Activated CD4-positive, alpha-beta memory T cell treated with anti-CD3 and anti-CD28 coated beads for 36 hours (primary cell): ENCODE results near the gene H2BK1. TPM values are rescaled to one million over a fixed set of nuclear protein-coding genes. Genes with fewer than 3 reads are reported as not detected.

Source experiments
- CTCF ChIA-PET: fragments of 350-600 bp; sonication (Branson Sonifier 250); formaldehyde crosslinking; loops from one replicate; lab custom pipeline; 2021; ENCODE audit warnings: antibody characterized with exemption, inconsistent platforms; lab: Charles Lee
- POLR2A ChIA-PET: fragments of 350-600 bp; sonication (Branson Sonifier 250); formaldehyde crosslinking; loops from one replicate; lab custom pipeline; 2021; ENCODE audit warnings: antibody characterized with exemption; lab: Charles Lee
- DNase-seq: peaks from one replicate; pipeline ENCODE4 v3.0.0-alpha.2; 2020
- H3K27ac Mint-ChIP-seq: one replicate; pipeline ENCODE4 v1.8.0; 2021; ENCODE audit warnings: mixed read lengths
- H3K27me3 Mint-ChIP-seq: one replicate; pipeline ENCODE4 v1.8.0; 2021; ENCODE audit warnings: mixed read lengths
- H3K36me3 Mint-ChIP-seq: one replicate; pipeline ENCODE4 v1.8.0; 2021; ENCODE audit warnings: mixed read lengths
- H3K4me1 Mint-ChIP-seq: one replicate; pipeline ENCODE4 v1.8.0; 2021; ENCODE audit warnings: low read depth, mixed read lengths
- H3K4me3 Mint-ChIP-seq: one replicate; pipeline ENCODE4 v1.8.0; 2021; ENCODE audit warnings: mild to moderate bottlenecking, mixed read lengths
- H3K9me3 Mint-ChIP-seq: one replicate; pipeline ENCODE4 v1.8.0; 2021; ENCODE audit warnings: mixed read lengths
- intact Hi-C: fragments of 100-400 bp; cut with micrococcal nuclease; formaldehyde crosslinking; loops from one replicate; pipeline ENCODE4 v1.15.1; 2023
- total RNA-seq, 2 experiments: library from RNA; stranded (reverse); gene quantifications; one replicate each; pipeline ENCODE4 v1.2.3, GENCODE V29; 2021

H2BK1 gene
- total RNA-seq, 2 experiments from 2014 or later: not detected

DNA sequence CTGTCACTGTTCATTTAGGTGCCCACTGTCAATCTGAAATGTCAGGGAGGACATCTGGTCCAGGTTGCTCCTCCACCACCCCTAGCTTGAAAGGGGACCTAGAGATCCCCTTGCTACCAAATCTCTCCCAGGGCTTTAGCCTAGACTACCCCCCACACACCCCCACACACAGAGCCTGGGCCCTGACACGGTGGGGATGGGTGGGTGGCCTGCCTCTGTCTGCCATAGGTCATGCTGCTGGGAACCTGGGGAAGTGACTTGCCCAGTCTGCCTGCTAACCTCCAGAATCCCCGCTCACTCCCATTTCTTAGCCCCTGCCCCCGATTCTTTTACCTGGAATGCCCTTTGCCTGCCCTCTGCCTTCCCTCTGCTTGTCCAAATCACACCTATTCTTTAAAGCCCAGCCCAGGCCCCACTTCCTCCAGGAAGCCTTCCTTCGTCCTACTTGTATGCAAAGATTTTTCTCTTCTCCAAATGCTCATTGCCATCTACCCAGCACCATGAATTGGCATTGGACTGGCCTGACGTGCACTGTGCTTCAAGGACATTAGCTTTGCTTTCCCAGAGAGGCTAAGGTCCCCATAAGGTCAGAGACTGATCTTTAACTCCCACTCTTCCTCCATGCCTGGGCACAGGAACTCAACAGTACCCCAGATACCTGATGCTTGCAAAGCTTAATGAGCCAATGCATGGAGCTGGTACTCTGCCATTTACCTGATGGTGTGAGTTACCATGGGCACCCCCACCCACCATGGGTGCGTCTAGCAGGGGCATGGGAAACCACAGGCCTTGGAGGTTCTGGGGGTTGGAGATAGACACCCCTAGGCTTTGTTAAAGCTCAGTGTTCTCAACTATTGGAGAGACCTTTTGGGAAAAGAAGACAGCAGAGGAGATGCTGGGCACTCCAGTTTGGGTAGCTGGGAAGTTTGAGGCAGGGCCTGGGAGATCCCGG, 40.2 kb upstream of the H2BK1 start:
- H3K9me3 Mint-ChIP-seq: no peaks in the 10 kb centered on the region
- DNase-seq: no peak
- POLR2A ChIA-PET: no interaction called here
- H3K27me3 Mint-ChIP-seq: peaks cover 67% of the 10 kb centered on the region
- intact Hi-C loops: no loop called here
- CTCF ChIA-PET: interaction anchor here (0.7 to 0.9 kb wide), 2 partner anchors 82 to 198 kb away, joined by 3 read pairs; no protein-coding TSS in a partner anchor
- no peak overlapping the region for H3K4me3 Mint-ChIP-seq
- H3K4me1 Mint-ChIP-seq: peaks cover 20% of the 10 kb centered on the region
- H3K36me3 Mint-ChIP-seq: no peaks in the 10 kb centered on the region
- no peak overlapping the region for H3K27ac Mint-ChIP-seq

DNA sequence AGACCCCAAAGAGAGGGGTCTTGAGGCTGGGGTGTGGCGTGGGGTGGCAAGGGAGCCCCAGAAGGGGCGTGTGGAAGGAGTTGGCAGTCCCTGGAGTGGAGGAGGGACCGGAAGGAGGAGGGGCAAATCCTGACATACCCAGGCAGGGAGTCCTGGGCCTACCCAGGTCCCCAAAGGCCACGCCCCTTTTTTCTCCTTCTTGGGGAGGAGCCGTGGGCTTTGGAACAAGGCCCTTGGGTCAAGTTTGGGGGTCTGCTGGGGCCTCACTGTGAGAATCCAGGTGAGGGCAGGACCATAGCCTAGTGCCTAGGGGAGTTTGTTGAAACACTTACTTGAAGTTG, 39.4 kb upstream of the H2BK1 start:
- no peak overlapping the region for H3K27ac Mint-ChIP-seq
- H3K4me1 Mint-ChIP-seq: peaks cover 24% of the 10 kb centered on the region
- ChIA-PET CTCF (interaction anchor here (0.9 kb wide), 1 partner anchor 199 kb away, joined by 3 read pairs; no protein-coding TSS in a partner anchor), POLR2A (interaction anchor here (1.7 kb wide), 1 partner anchor 22 kb away, joined by 4 read pairs; the partner anchor contains the start of gene ABCF2)
- peaks cover 67% of the 10 kb centered on the region for H3K27me3 Mint-ChIP-seq
- DNase-seq: no peak
- intact Hi-C loops: no loop called here
- no peaks in the 10 kb centered on the region for H3K36me3 Mint-ChIP-seq
- no peak overlapping the region for H3K4me3 Mint-ChIP-seq
- H3K9me3 Mint-ChIP-seq: no peaks in the 10 kb centered on the region

DNA sequence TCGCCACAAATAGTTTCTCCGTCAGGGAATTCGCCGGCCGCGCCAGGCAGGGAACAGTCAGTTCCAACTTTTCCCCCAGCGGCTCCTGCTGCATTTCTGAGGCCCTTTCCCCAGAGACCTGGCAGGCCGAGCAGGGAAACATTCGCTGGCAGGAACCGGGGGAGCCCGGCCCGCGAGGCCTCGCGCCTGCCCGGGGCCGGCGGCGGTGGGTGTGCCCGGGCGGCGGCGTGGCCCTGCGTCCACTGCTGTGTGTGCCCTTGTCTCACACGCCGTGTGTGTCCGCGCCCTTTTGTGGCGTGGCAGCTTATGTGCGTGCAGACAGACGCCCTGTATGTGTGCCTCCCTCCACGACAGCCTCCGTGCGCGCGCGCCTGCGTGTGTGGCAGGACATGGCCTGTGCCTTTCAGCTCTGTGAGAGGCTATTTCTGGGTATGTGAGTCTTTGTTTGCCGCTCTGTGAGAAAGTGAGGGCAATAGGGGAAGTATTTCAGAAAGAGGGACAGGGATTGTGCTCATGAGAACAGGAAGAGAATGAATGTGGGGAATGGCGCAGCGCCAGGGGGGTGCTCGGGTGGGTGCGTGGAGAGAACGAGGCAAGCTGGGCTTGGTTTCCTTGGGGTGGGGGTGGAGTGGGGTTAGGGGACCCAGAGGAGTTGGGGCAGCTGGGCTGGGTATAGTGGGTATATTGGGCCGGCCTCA, 38.9 kb upstream of the H2BK1 start:
- intact Hi-C loops: no loop called here
- peak overlapping the region; percentile 55 for H3K4me3 Mint-ChIP-seq

DNA sequence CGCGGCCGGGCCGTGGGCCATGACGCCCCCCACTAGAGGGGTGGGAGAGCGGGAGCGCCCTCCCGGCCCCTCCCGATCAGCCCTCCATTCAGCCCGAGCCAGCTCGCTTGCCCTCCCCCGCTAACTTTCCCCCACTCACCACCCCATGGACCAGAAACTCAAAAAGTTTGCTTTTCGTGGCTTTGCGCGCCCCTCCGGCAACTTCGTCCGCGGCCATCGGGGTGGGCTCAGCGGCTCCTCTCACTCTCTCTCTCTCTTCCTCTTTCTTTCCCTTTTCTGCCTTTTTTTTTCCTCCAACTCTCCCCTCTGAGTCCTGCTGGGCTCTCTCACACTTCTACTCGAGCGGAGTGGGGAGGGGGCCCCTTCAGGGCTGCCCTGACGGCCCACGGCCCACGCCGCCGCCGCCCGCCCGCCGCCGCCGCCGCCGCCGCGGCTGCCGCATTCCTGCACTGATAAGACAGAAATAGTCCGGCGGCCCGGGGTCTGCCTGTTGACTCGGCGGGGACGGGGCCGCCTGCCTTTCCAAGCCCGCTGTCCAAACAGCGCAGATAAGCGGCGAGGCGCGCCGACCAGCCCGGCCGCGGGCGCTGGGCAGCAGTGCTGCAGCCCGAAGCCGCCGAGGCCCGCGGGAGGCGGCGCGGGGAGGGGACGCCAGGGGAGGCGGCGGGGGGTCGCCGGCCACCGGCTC, 38.2 kb upstream of the H2BK1 start, which contains the start of gene SMARCD3:
TSS of gene SMARCD3 (minus strand) at position 349 of the 688 bp plus-strand sequence. CDS start at position 217, 132 bp downstream.
- ChIA-PET CTCF (interaction anchor here (1.3 kb wide), 2 partner anchors 55 to 104 kb away, joined by 3 to 4 read pairs; no protein-coding TSS in a partner anchor), POLR2A (interaction anchor here (1.7 kb wide), 1 partner anchor 21 kb away, joined by 4 read pairs; the partner anchor contains the start of gene ABCF2)
- H3K27me3 Mint-ChIP-seq: peaks cover 58% of the 10 kb centered on the region
- H3K36me3 Mint-ChIP-seq: no peaks in the 10 kb centered on the region
- H3K27ac Mint-ChIP-seq: no peak within 1 kb of the TSS
- DNase-seq: no peak
- intact Hi-C loops: no loop called here
- peak within 1 kb of the TSS; percentile 55 for H3K4me3 Mint-ChIP-seq
- H3K9me3 Mint-ChIP-seq: no peaks in the 10 kb centered on the region
- H3K4me1 Mint-ChIP-seq: peaks cover 36% of the 10 kb centered on the region

More for the DNA sequence above, 38.9 kb upstream of the H2BK1 start:
- peak; percentile 30 for DNase-seq
- Mint-ChIP-seq H3K27me3 (peaks cover 63% of the 10 kb centered on the region), H3K36me3 (no peaks in the 10 kb centered on the region), H3K9me3 (no peaks in the 10 kb centered on the region), H3K4me1 (peaks cover 29% of the 10 kb centered on the region), H3K27ac (no peak overlapping the region)
- CTCF ChIA-PET: interaction anchor here (0.9 kb wide), 1 partner anchor 200 kb away, joined by 3 read pairs; no protein-coding TSS in a partner anchor
- POLR2A ChIA-PET: interaction anchor here (1.7 kb wide), 1 partner anchor 22 kb away, joined by 4 read pairs; the partner anchor contains the start of gene ABCF2

DNA sequence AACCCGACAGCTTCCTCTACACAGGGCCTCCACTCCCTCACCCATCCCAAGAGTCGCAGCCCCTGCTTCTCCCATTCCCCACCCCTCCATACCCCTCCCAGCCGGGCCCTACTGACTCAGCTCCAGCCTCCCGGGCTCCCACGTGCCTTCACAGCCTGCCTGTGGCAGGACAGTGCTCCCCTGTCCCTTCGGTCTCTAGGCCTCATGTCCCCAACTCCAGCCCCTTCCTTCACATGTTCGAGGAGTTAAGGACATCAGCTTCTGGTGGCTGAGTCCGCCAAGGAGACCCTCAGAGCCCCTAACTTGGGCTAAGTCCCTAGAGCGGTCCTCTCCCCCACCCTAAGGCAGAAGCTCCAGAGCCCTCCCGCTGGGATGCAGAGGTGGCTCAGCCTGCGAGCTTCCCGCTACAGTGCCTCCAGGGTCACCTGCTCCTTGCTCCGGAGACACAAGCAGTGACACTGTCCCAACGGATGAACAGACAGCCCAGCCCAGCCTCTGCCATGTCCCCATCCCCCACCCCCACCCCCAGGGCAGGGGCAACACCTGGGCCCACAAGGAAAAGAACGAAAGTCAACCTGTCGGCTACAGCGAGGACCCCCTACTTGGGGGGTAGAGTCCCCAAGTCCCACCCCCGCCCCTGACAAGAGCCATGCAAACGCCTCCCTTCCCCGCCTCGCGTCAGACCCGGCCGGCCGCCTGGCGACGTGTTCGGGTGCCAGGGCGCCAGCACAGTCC, 37.5 kb upstream of the H2BK1 start:
- H3K4me1 Mint-ChIP-seq: peaks cover 42% of the 10 kb centered on the region
- DNase-seq: no peak
- H3K9me3 Mint-ChIP-seq: no peaks in the 10 kb centered on the region
- no peak overlapping the region for H3K27ac Mint-ChIP-seq
- intact Hi-C loops: no loop called here
- POLR2A ChIA-PET: interaction anchor here (0.7 to 1.7 kb wide), 2 partner anchors 11 to 21 kb away, joined by 3 to 4 read pairs; partner anchors contain the start of gene ABCF2
- peaks cover 52% of the 10 kb centered on the region for H3K27me3 Mint-ChIP-seq
- peak overlapping the region; percentile 43 for H3K4me3 Mint-ChIP-seq
- CTCF ChIA-PET: interaction anchor here (0.8 to 2.4 kb wide), 7 partner anchors 11 to 105 kb away, joined by 3 to 12 read pairs (median 3); partner anchors contain the start of gene ABCF2
- H3K36me3 Mint-ChIP-seq: no peaks in the 10 kb centered on the region

DNA sequence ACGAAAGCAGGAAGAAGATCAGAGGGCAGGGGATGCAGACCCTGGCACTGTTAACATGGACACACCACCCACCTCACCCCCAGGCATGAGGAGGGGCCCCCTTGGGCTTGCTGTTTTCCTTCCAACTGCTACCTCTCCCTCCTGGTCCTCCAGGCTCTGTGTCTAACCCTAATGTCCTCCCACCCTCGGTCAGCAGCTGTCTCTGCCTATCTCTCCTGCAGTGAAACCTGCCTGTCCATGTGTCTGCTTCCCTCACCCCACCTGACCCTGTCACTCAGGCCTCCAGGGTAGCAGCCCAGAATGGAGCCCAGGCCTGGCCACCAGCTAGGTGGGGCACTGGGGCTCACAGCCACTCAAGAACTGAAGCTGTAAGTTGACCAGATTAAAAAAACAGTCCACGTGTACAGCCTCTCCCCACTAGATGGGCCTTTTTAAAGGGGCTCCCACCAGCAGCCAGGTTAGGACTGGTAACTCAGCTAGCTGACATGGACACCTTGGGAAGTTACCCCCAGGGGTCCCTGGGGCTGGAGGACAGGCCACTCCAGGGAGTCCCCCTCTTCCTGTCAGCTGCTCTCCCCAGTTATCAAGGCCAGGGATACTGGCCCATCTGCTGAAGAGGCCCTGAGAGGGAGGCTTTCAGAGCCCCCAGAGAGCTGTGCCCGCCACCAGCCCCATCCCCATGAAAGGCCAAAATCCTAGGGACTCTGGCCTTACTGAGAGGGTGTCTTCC, 36.7 kb upstream of the H2BK1 start:
- Mint-ChIP-seq H3K27me3 (peaks cover 46% of the 10 kb centered on the region), H3K4me1 (peaks cover 42% of the 10 kb centered on the region), H3K4me3 (no peak overlapping the region), H3K27ac (no peak overlapping the region), H3K9me3 (no peaks in the 10 kb centered on the region), H3K36me3 (no peaks in the 10 kb centered on the region)
- no peak for DNase-seq
- intact Hi-C loops: no loop called here
- CTCF ChIA-PET: interaction anchor here (0.8 to 2.4 kb wide), 10 partner anchors 10 to 105 kb away, joined by 3 to 12 read pairs (median 3); partner anchors contain the start of genes ABCF2 and CHPF2
- POLR2A ChIA-PET: interaction anchor here (0.7 kb wide), 1 partner anchor 10 kb away, joined by 3 read pairs; no protein-coding TSS in a partner anchor

DNA sequence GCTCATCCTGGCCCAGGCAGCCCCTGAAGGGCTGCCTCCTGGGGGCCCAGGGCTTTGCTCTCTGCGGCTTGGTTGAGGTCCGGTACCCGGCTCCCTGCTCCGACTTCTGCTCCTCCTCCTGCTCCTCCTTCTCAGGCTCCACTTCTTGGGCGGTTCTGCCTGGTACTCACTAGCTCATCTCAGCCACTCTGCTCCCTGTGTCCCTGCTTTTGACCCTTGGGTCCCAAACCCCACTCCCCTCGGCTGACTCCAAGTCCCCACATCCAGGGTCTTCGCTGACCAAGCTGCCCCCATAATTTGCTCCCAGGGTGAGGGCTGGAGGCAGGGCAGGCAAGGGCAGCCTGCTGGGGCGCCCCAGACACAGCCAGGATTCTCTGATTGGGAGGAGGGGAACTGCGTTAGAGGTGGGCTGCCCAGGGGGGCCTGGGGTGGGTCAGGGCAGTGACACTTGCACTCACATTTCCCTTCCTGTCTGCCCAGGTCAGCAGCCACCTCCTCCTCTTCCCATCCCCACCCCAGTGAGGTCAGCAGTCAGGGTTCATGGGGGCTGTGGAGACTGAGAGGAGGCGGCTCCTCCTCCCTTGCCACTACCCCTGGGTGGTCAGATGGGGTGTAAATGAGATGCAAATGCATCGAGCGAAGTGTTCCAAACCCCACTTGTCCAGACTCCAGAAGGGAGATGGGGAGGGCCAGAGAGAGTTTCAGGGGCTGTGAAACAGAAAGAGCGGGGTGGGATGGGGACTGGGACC, 36.0 kb upstream of the H2BK1 start:
- Mint-ChIP-seq H3K27me3 (peaks cover 45% of the 10 kb centered on the region), H3K4me1 (peaks cover 42% of the 10 kb centered on the region), H3K36me3 (no peaks in the 10 kb centered on the region), H3K27ac (no peak overlapping the region), H3K4me3 (peak overlapping the region; percentile 18), H3K9me3 (no peaks in the 10 kb centered on the region)
- POLR2A ChIA-PET: no interaction called here
- no peak for DNase-seq
- CTCF ChIA-PET: interaction anchor here (0.7 to 2.4 kb wide), 11 partner anchors 9 to 226 kb away, joined by 3 to 12 read pairs (median 3); partner anchors contain the start of gene CHPF2
- intact Hi-C loops: no loop called here

DNA sequence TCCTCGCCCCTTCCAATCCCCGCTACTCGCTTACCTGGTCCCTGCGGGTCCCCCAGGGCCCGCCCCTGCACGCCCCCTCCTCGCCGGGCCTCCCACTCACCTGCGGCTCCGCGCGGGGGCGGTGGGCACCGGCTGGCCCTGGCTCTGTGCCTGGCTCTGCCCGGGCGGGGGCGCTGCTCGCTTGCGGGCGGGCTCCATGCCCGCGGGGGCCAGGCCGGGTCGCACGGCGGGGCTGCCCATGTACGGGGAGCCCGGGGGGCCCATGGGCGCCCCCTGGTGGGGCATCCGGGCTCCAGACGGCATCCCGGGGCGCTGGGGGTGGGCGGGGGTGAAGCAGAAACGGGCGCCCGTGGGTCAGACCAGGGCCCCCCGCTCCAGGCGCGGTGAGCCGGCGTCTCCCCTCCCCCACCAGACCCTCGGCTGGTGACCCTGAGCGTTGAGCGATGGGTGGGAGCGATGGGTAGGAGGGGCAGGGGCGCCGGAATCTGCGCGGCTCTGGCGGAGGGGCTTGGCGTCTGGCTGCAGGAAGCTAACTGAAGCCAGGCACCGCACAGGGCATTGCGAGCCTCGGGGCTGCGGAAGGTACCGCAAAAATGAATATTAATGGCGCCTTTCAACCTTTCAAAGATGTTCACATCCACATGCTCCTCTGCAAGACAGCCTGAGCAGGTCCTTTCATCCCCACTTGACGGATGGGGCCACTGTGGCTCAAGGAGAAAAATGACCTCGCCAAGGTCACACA, 35.2 kb upstream of the H2BK1 start:
- DNase-seq: peak; percentile 71
- Mint-ChIP-seq H3K27ac (no peak overlapping the region), H3K4me3 (peak overlapping the region; percentile 18), H3K9me3 (no peaks in the 10 kb centered on the region), H3K4me1 (peaks cover 38% of the 10 kb centered on the region), H3K36me3 (no peaks in the 10 kb centered on the region), H3K27me3 (peaks cover 38% of the 10 kb centered on the region)
- intact Hi-C loops: loop anchor here (1.0 to 2.0 kb wide), 4 partner anchors 19 to 121 kb away; partner anchors contain the start of gene ABCF2
- POLR2A ChIA-PET: interaction anchor here (2.9 kb wide), 1 partner anchor 12 kb away, joined by 19 read pairs; the partner anchor contains the start of gene CHPF2
- CTCF ChIA-PET: interaction anchor here (0.7 to 3.8 kb wide), 21 partner anchors 8 to 225 kb away, joined by 3 to 62 read pairs (median 7); partner anchors contain the start of genes ABCF2 and CHPF2

DNA sequence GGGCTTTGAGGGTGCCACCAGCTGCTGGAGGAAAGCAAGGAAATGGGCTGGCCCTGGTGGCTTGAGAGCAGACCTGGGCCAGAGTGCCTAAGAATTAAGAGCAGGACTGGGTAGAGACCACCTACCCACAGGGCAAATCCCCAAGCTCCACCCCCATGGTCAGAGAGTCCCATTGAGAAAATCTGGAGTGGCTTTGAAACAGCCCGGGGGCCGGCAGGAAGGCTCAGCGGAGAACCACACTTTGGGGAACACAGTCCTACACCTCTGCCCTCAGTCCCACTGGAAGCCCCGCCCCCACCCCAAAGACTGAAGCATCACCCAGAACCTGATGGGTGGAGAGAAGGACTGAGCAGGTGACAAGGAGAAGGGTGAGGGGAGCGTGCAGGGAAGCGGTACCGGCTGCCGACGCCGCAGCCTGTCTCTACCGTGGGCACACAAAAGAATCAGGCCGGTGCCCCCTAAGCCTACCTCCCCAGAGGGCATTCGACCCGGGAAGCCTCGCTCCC, 34.6 kb upstream of the H2BK1 start:
- POLR2A ChIA-PET: interaction anchor here (0.6 to 2.9 kb wide), 2 partner anchors 12 to 18 kb away, joined by 3 to 19 read pairs; partner anchors contain the start of genes ABCF2 and CHPF2
- CTCF ChIA-PET: interaction anchor here (0.9 to 3.8 kb wide), 32 partner anchors 7 to 164 kb away, joined by 3 to 62 read pairs (median 4); partner anchors contain the start of genes ABCF2, CHPF2, FASTK and NUB1
- DNase-seq: no peak
- intact Hi-C loops: loop anchor here (1.0 to 2.0 kb wide), 6 partner anchors 12 to 120 kb away; partner anchors contain the start of gene ABCF2
- Mint-ChIP-seq H3K36me3 (peaks cover 4% of the 10 kb centered on the region), H3K9me3 (no peaks in the 10 kb centered on the region), H3K27ac (no peak overlapping the region), H3K27me3 (peaks cover 32% of the 10 kb centered on the region), H3K4me1 (peaks cover 38% of the 10 kb centered on the region), H3K4me3 (peak overlapping the region; percentile 32)
